KBM-7 (cell line): ENCODE results near the gene AATK.
"Not testable (repeated sequence)": the region's sequence is repeated elsewhere in the genome, so short reads cannot be mapped to it uniquely, and the experiment has no call there.

ENCODE experiments used
- DNase-seq: peaks from one replicate; pipeline ENCODE4 v3.0.0-alpha.2; 2015
- in situ Hi-C: fragments of 300-500 bp; cut with MboI; formaldehyde crosslinking; loops from 2 replicates; pipeline ENCODE4 v1.14.3; 2020; ENCODE audit warnings: low sequenced_read_pairs, low pct_unique_long_range_greater_than_20kb, mixed read lengths

AATK gene

GRCh38 chr17:81084680-81085419 is 81.2 kb downstream of the AATK start:
- no peak for DNase-seq
- in situ Hi-C loops, result no loop called here

GRCh38 chr17:81083125-81083765 is 82.8 kb downstream of the AATK start:
- in situ Hi-C loops, result no loop called here
- no peak for DNase-seq

GRCh38 chr17:81082177-81083073 is 83.6 kb downstream of the AATK start:
- in situ Hi-C loops, result no loop called here
- no peak for DNase-seq

- DNase-seq, result no peak
- in situ Hi-C loops, result no loop called here
Observed at GRCh38 chr17:81081222-81082176, 84.5 kb downstream of the AATK start.

GRCh38 chr17:81080019-81080418 is 86.0 kb downstream of the AATK start:
- in situ Hi-C loops, result no loop called here
- DNase-seq, result no peak

- in situ Hi-C loops, DNase-seq: not testable (repeated sequence)
Observed at GRCh38 chr17:81078026-81078913, 87.8 kb downstream of the AATK start.

- in situ Hi-C loops, result no loop called here
- DNase-seq, result no peak
Observed at GRCh38 chr17:81076141-81076679, 89.8 kb downstream of the AATK start.

- no peak for DNase-seq
- in situ Hi-C loops, result no loop called here
Observed at GRCh38 chr17:81075307-81075706, 90.7 kb downstream of the AATK start.

- no peak for DNase-seq
- in situ Hi-C loops, result no loop called here
Observed at GRCh38 chr17:81074875-81075274, 91.1 kb downstream of the AATK start.

GRCh38 chr17:81073967-81074839 is 91.8 kb downstream of the AATK start:
- DNase-seq, result no peak
- in situ Hi-C loops, result no loop called here

GRCh38 chr17:81071761-81072741 is 94.0 kb downstream of the AATK start:
- in situ Hi-C loops, result no loop called here
- DNase-seq, result no peak

- in situ Hi-C loops, result no loop called here
- DNase-seq, result no peak
Observed at GRCh38 chr17:81070541-81071246, 95.3 kb downstream of the AATK start.

GRCh38 chr17:81069135-81069645 is 96.8 kb downstream of the AATK start:
- no peak for DNase-seq
- in situ Hi-C loops, result no loop called here

GRCh38 chr17:81068411-81069134 is 97.4 kb downstream of the AATK start:
- DNase-seq, result no peak
- in situ Hi-C loops, result no loop called here
